ENCODE data around the gene JAK1. TPM values are rescaled to one million over a fixed set of nuclear protein-coding genes. Genes with fewer than 3 reads are reported as not detected.
"Not testable (repeated sequence)": the region's sequence is repeated elsewhere in the genome, so short reads cannot be mapped to it uniquely, and the experiment has no call there.

The JAK1 gene
- total RNA-seq, 1 experiment from 2014 or later = 43.5 TPM

- no peak for DNase-seq (ENCODE audit: low read depth, low spot score)
- in situ Hi-C loops (cut with HindIII; ENCODE audit: low pct_unique_long_range_greater_than_20kb, low sequenced_read_pairs) = no loop called here
Observed at GRCh38 chr1:64934115-64934877, 32.1 kb downstream of the JAK1 start.

- in situ Hi-C loops (cut with HindIII; ENCODE audit: low pct_unique_long_range_greater_than_20kb, low sequenced_read_pairs) = no loop called here
- DNase-seq (ENCODE audit: low read depth, low spot score) = no peak
Observed at GRCh38 chr1:64933296-64934070, 32.9 kb downstream of the JAK1 start.

GRCh38 chr1:64932962-64933295 lies 33.4 kb downstream of the JAK1 start:
- no peak for DNase-seq (ENCODE audit: low read depth, low spot score)
- in situ Hi-C loops (cut with HindIII; ENCODE audit: low pct_unique_long_range_greater_than_20kb, low sequenced_read_pairs) = no loop called here

GRCh38 chr1:64930640-64931039 lies 35.7 kb downstream of the JAK1 start:
- in situ Hi-C loops (cut with HindIII; ENCODE audit: low pct_unique_long_range_greater_than_20kb, low sequenced_read_pairs); DNase-seq (ENCODE audit: low read depth, low spot score): not testable (repeated sequence)

GRCh38 chr1:64929221-64929620 lies 37.1 kb downstream of the JAK1 start:
- in situ Hi-C loops (cut with HindIII; ENCODE audit: low pct_unique_long_range_greater_than_20kb, low sequenced_read_pairs) = no loop called here
- peak; percentile 26 for DNase-seq (ENCODE audit: low read depth, low spot score)

- no peak for DNase-seq (ENCODE audit: low read depth, low spot score)
- in situ Hi-C loops (cut with HindIII; ENCODE audit: low pct_unique_long_range_greater_than_20kb, low sequenced_read_pairs) = no loop called here
Observed at GRCh38 chr1:64928325-64928724, 38.0 kb downstream of the JAK1 start.

GRCh38 chr1:64925594-64925993 lies 40.8 kb downstream of the JAK1 start:
- peak; percentile 46 for DNase-seq (ENCODE audit: low read depth, low spot score)
- in situ Hi-C loops (cut with HindIII; ENCODE audit: low pct_unique_long_range_greater_than_20kb, low sequenced_read_pairs) = no loop called here

GRCh38 chr1:64923294-64923718 lies 43.0 kb downstream of the JAK1 start:
- in situ Hi-C loops (cut with HindIII; ENCODE audit: low pct_unique_long_range_greater_than_20kb, low sequenced_read_pairs) = no loop called here
- DNase-seq (ENCODE audit: low read depth, low spot score) = no peak

- in situ Hi-C loops (cut with HindIII; ENCODE audit: low pct_unique_long_range_greater_than_20kb, low sequenced_read_pairs) = no loop called here
- DNase-seq (ENCODE audit: low read depth, low spot score) = no peak
Observed at GRCh38 chr1:64922336-64922735, 44.0 kb downstream of the JAK1 start.

GRCh38 chr1:64921771-64922170 lies 44.6 kb downstream of the JAK1 start:
- in situ Hi-C loops (cut with HindIII; ENCODE audit: low pct_unique_long_range_greater_than_20kb, low sequenced_read_pairs) = no loop called here
- DNase-seq (ENCODE audit: low read depth, low spot score) = no peak

GRCh38 chr1:64920941-64921589 lies 45.3 kb downstream of the JAK1 start:
- in situ Hi-C loops (cut with HindIII; ENCODE audit: low pct_unique_long_range_greater_than_20kb, low sequenced_read_pairs) = no loop called here
- no peak for DNase-seq (ENCODE audit: low read depth, low spot score)

GRCh38 chr1:64919120-64919519 lies 47.2 kb downstream of the JAK1 start:
- in situ Hi-C loops (cut with HindIII; ENCODE audit: low pct_unique_long_range_greater_than_20kb, low sequenced_read_pairs); DNase-seq (ENCODE audit: low read depth, low spot score): not testable (repeated sequence)

GRCh38 chr1:64917907-64918306 lies 48.4 kb downstream of the JAK1 start:
- no peak for DNase-seq (ENCODE audit: low read depth, low spot score)
- in situ Hi-C loops (cut with HindIII; ENCODE audit: low pct_unique_long_range_greater_than_20kb, low sequenced_read_pairs) = no loop called here

- in situ Hi-C loops (cut with HindIII; ENCODE audit: low pct_unique_long_range_greater_than_20kb, low sequenced_read_pairs) = no loop called here
- DNase-seq (ENCODE audit: low read depth, low spot score) = peak; percentile 68
Observed at GRCh38 chr1:64917328-64917861, 49.0 kb downstream of the JAK1 start.

GRCh38 chr1:64915381-64916274 lies 50.7 kb downstream of the JAK1 start:
- peak; percentile 46 for DNase-seq (ENCODE audit: low read depth, low spot score)

GRCh38 chr1:64913361-64914015 lies 52.9 kb downstream of the JAK1 start:
- DNase-seq (ENCODE audit: low read depth, low spot score) = no peak
- in situ Hi-C loops (cut with HindIII; ENCODE audit: low pct_unique_long_range_greater_than_20kb, low sequenced_read_pairs) = no loop called here

More at GRCh38 chr1:64915381-64916274, 50.7 kb downstream of the JAK1 start:
- in situ Hi-C loops (cut with HindIII; ENCODE audit: low pct_unique_long_range_greater_than_20kb, low sequenced_read_pairs) = no loop called here

GRCh38 chr1:64912191-64912590 lies 54.2 kb downstream of the JAK1 start:
- in situ Hi-C loops (cut with HindIII; ENCODE audit: low pct_unique_long_range_greater_than_20kb, low sequenced_read_pairs) = no loop called here
- no peak for DNase-seq (ENCODE audit: low read depth, low spot score)

Measured in SK-MEL-5 (cell line).